Testis (tissue), 2 donors: ENCODE results near the gene MRPS16.

Experiments used
- POLR2A ChIP-seq: fragments of 450-650 bp; IDR thresholded peaks from one replicate; pipeline ENCODE4 v1.6.1; 2017; ENCODE audit warnings: antibody characterized with exemption, mild to moderate bottlenecking, moderate library complexity
- TF ChIP-seq, protein P1 (sequence below), 3 experiments: fragments of 450-650 bp in 2 of 3; fragments of 200-600 bp in 1 of 3; sonication (generic) in 1 of 3; IDR thresholded peaks; one replicate each; pipeline ENCODE4 v1.5.1; 2016 to 2019; ENCODE audit warnings: antibody characterized with exemption in 3 of 3, mild to moderate bottlenecking in 2 of 3, moderate library complexity in 1 of 3

DNA sequence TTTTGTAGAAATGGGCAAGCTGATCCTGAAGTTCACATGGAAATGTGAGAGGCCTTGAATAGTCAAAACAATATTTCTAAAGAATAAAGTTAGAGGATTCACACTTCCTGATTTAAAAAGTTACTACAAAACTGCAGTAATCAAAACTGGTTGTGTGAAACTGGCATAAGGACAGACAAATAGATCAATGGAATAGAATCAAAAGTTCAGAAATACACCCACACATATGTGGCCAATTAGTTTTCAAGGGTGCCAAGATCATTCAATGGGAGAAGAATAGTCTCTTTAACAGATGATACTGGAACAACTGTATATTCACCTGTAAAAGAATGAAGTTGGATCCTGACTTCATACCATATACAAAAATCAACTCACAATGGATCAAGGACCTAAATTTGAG is 33.1 kb downstream of the MRPS16 start:
- TF ChIP-seq, protein P1, sequence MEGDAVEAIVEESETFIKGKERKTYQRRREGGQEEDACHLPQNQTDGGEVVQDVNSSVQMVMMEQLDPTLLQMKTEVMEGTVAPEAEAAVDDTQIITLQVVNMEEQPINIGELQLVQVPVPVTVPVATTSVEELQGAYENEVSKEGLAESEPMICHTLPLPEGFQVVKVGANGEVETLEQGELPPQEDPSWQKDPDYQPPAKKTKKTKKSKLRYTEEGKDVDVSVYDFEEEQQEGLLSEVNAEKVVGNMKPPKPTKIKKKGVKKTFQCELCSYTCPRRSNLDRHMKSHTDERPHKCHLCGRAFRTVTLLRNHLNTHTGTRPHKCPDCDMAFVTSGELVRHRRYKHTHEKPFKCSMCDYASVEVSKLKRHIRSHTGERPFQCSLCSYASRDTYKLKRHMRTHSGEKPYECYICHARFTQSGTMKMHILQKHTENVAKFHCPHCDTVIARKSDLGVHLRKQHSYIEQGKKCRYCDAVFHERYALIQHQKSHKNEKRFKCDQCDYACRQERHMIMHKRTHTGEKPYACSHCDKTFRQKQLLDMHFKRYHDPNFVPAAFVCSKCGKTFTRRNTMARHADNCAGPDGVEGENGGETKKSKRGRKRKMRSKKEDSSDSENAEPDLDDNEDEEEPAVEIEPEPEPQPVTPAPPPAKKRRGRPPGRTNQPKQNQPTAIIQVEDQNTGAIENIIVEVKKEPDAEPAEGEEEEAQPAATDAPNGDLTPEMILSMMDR (IDR thresholded peaks at IDR 0.05) = no peak
- no peak for TF ChIP-seq POLR2A
